Lung (tissue), 12 donors: ENCODE results near the gene CDH13. TPM values are rescaled to one million over a fixed set of nuclear protein-coding genes. Genes with fewer than 3 reads are reported as not detected.

Source experiments
- ATAC-seq: fragments of 200-7000 bp; cut with Tn5 transposase; one replicate; pipeline ENCODE4 v1.9.1; 2020; ENCODE audit warnings: moderate number of reproducible peaks; ENCODE audit not compliant: insufficient read depth, low FRiP score
- DNase-seq, 3 donors: peaks; one replicate each; pipeline ENCODE4 v3.0.0-alpha.2; 2013 to 2017
- H3K27ac ChIP-seq, 2 donors: one replicate each; pipeline ENCODE4 v1.5.1; 2013; ENCODE audit warnings: mild to moderate bottlenecking in 2 of 2, moderate library complexity in 2 of 2, control low read depth in 1 of 2, inconsistent platforms in 1 of 2, low read depth in 1 of 2, low read length in 1 of 2
- H3K27me3 ChIP-seq, 3 donors: one replicate each; pipeline ENCODE4 v1.5.1; 2013; ENCODE audit warnings: low read length in 2 of 3; ENCODE audit not compliant: control insufficient read depth in 3 of 3, insufficient read depth in 3 of 3
- H3K36me3 ChIP-seq, 4 donors: one replicate each; pipeline ENCODE4 v1.5.1; 2013; ENCODE audit warnings: low read length in 4 of 4, mild to moderate bottlenecking in 1 of 4, moderate library complexity in 1 of 4; ENCODE audit not compliant: control insufficient read depth in 4 of 4, insufficient read depth in 4 of 4
- H3K4me1 ChIP-seq, 5 donors: one replicate each; pipeline ENCODE4 v1.5.1; 2013; ENCODE audit warnings: low read length in 5 of 5, mild to moderate bottlenecking in 2 of 5, moderate library complexity in 1 of 5; ENCODE audit not compliant: control insufficient read depth in 5 of 5, insufficient read depth in 5 of 5
- H3K4me3 ChIP-seq: one replicate; pipeline ENCODE4 v1.5.1; 2013; ENCODE audit warnings: mild to moderate bottlenecking, control low read depth, moderate library complexity
- H3K9ac ChIP-seq, 2 donors: one replicate each; pipeline ENCODE4 v1.5.1; 2013; ENCODE audit warnings: low read length in 2 of 2, control low read depth in 1 of 2; ENCODE audit not compliant: insufficient read depth in 1 of 2
- H3K9me3 ChIP-seq, 4 donors: one replicate each; pipeline ENCODE4 v1.5.1; 2013; ENCODE audit warnings: low read length in 3 of 4, mild to moderate bottlenecking in 1 of 4, moderate library complexity in 1 of 4; ENCODE audit not compliant: control insufficient read depth in 4 of 4, insufficient read depth in 3 of 4
- WGBS, 2 donors: extraction: QIAGEN DNeasy Blood & Tissue Kit; methylation state at CpG; one replicate each; pipeline ENCODE4 v1.1.7; 2013; 5-methylcytosine and 5-hydroxymethylcytosine counted together
- polyA plus RNA-seq, 2 donors: library from polyadenylated mRNA; stranded (reverse); fragments of 200-250 nt; gene quantifications; one replicate each; pipeline ENCODE4 v1.2.1, GENCODE V29; 2013
- total RNA-seq, 2 donors: library from RNA; depleted of rRNA in 1 of 2; stranded (reverse); fragments of >200 nt in 1 of 2; gene quantifications; one replicate each; pipeline ENCODE4 v1.2.1, GENCODE V29; 2014 to 2021
- TF ChIP-seq, protein P1 (sequence below): IDR thresholded peaks from 2 replicates; pipeline ENCODE4 v1.5.1; 2012; ENCODE audit warnings: mild to moderate bottlenecking; ENCODE audit errors: control extremely low read depth, extremely low read depth
- donor health status: control.
- donor health status: control.
- donor health status: Bipolar disorder and iron deficiency.
- donor health status: healthy.
- donor health status: DM: yes; HTN: yes; CAD: no.

The CDH13 gene
- total and polyA plus RNA-seq, 4 donors, result 2.1 to 12.3 (median 7.3) TPM

DNA sequence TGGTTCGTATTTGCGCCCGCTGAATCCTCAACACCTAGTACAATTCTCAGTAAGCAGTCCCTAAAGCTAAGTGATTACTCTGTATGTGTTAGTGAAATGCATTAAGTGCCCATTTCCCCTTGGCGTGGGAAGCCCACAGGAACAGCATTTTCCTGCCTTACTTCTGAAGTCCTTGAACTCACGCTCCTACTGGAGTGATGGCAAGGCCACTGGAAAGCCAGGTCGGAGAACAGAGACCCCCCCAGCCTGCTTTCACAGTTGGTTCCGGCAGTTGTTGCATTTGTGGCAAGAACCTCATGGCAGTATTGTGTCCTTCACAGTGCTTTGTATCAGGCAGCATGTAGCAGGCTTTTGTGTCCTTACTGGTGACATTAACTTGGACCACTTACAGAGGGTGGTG is 340.7 kb downstream of the CDH13 start:
- DNase-seq, result no peak
- TF ChIP-seq, protein P1, sequence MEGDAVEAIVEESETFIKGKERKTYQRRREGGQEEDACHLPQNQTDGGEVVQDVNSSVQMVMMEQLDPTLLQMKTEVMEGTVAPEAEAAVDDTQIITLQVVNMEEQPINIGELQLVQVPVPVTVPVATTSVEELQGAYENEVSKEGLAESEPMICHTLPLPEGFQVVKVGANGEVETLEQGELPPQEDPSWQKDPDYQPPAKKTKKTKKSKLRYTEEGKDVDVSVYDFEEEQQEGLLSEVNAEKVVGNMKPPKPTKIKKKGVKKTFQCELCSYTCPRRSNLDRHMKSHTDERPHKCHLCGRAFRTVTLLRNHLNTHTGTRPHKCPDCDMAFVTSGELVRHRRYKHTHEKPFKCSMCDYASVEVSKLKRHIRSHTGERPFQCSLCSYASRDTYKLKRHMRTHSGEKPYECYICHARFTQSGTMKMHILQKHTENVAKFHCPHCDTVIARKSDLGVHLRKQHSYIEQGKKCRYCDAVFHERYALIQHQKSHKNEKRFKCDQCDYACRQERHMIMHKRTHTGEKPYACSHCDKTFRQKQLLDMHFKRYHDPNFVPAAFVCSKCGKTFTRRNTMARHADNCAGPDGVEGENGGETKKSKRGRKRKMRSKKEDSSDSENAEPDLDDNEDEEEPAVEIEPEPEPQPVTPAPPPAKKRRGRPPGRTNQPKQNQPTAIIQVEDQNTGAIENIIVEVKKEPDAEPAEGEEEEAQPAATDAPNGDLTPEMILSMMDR, result no peak
- H3K4me1 ChIP-seq, result peaks cover 0 to 4% (median 0%) of the 10 kb centered on the region in 5 donors
- no peak overlapping the region for H3K4me3 ChIP-seq
- peaks cover 0 to 3% (median 0%) of the 10 kb centered on the region in 4 donors for H3K9me3 ChIP-seq
- no peaks in the 10 kb centered on the region for H3K27me3 ChIP-seq
- no peak overlapping the region for H3K9ac ChIP-seq
- no peaks in the 10 kb centered on the region for H3K36me3 ChIP-seq
- no peak overlapping the region for H3K27ac ChIP-seq
- no peak for ATAC-seq
- WGBS, 2 donors, result 88 to 90% methylated on average over 7 of the region's 7 CpGs

DNA sequence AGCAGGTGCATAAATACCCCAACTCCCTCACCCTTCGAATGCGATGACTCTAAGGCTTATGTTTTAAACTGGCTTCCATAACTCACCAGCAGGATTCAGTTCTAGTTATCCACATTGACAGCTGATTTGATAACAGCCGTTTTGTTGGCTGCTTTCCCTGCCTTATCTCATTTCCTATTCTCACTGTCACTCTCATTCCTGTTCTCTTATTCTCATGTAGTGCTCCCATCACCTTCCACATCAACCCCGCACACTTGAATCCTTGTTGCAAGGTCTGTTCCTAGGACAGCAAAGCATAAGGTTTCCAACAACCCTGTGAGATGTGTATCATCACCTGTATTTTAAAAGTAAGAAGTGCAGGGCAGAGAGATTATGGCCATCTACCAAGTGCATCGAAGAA is 344.4 kb downstream of the CDH13 start:
- Histone ChIP-seq H3K9me3 (peaks cover 0 to 5% (median 0%) of the 10 kb centered on the region in 4 donors), H3K36me3 (no peaks in the 10 kb centered on the region), H3K4me3 (no peak overlapping the region), H3K27me3 (no peaks in the 10 kb centered on the region), H3K27ac (no peak overlapping the region), H3K9ac (no peak overlapping the region), H3K4me1 (peaks cover 0 to 4% (median 0%) of the 10 kb centered on the region in 5 donors)
- DNase-seq (no peak), ATAC-seq (no peak)
- TF ChIP-seq, protein P1, result no peak
- 80 to 81% methylated on average over 5 of the region's 5 CpGs for WGBS, 2 donors

DNA sequence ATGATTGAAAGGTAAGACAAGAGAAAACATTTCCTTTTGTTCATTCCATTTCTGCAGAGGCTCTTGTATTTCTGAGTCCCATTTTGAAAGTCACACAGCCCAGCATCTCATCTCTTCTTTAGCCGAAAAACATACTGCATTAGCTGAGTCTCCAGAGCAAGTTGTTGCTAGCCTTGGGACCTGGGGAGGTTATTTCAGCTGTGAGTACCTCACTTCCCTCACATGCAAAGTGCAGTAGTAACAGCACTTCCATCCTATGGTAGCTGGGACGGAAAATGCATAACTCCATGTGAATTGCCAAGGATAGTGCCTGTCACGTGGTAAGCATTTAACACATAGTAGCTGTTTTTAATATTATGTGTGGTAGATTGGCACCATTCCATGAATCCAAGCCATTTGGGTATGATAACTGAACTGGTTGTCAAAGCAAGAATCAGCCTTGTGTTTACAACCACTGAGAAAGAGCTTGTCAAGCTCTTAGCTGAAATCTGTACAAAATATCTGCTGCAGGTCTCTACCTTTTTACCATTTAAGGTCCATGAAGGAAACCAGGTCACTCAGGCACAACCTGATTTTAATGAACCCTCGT is 345.7 kb downstream of the CDH13 start:
- no peaks in the 10 kb centered on the region for H3K27me3 ChIP-seq
- H3K9me3 ChIP-seq, result peaks cover 0 to 6% (median 0%) of the 10 kb centered on the region in 4 donors
- no peak overlapping the region for H3K4me3 ChIP-seq
- no peak overlapping the region for H3K9ac ChIP-seq
- 82 to 86% methylated on average over 4 of the region's 4 CpGs for WGBS, 2 donors
- no peak overlapping the region for H3K27ac ChIP-seq
- peaks cover 0 to 4% (median 0%) of the 10 kb centered on the region in 5 donors for H3K4me1 ChIP-seq
- H3K36me3 ChIP-seq, result no peaks in the 10 kb centered on the region
- TF ChIP-seq, protein P1, result no peak
- ATAC-seq (no peak), DNase-seq (peak in 2 of 3 donors; percentile 1 to 22)
